Testis (tissue), 3 donors: ENCODE results near the gene SDK1. TPM values are rescaled to one million over a fixed set of nuclear protein-coding genes. Genes with fewer than 3 reads are reported as not detected.

Experiments
- DNase-seq: peaks from one replicate; pipeline ENCODE4 v3.0.0-alpha.2; 2019
- H3K27ac ChIP-seq, 2 donors: fragments of 200-600 bp; sonication (generic); one replicate each; pipeline ENCODE4 v1.5.1; 2019
- H3K27me3 ChIP-seq: fragments of 200-600 bp; sonication (generic); one replicate; pipeline ENCODE4 v1.5.1; 2019
- H3K36me3 ChIP-seq: fragments of 200-600 bp; sonication (generic); one replicate; pipeline ENCODE4 v1.5.1; 2017; ENCODE audit warnings: low read depth; ENCODE audit errors: missing control alignments
- H3K4me1 ChIP-seq: fragments of 200-600 bp; sonication (generic); one replicate; pipeline ENCODE4 v1.5.1; 2019
- H3K4me3 ChIP-seq, 2 donors: fragments of 200-600 bp; sonication (generic); one replicate each; pipeline ENCODE4 v1.5.1; 2017 to 2019
- H3K9me3 ChIP-seq: fragments of 200-600 bp; sonication (generic); one replicate; pipeline ENCODE4 v1.5.1; 2017
- CTCF ChIP-seq, 3 experiments: fragments of 450-650 bp in 2 of 3; fragments of 200-600 bp in 1 of 3; sonication (generic) in 1 of 3; IDR thresholded peaks; one replicate each; pipeline ENCODE4 v1.5.1; 2016 to 2019; ENCODE audit warnings: antibody characterized with exemption in 3 of 3, mild to moderate bottlenecking in 2 of 3, moderate library complexity in 1 of 3
- POLR2A ChIP-seq: fragments of 450-650 bp; IDR thresholded peaks from one replicate; pipeline ENCODE4 v1.6.1; 2017; ENCODE audit warnings: antibody characterized with exemption, mild to moderate bottlenecking, moderate library complexity
- WGBS, 2 donors: methylation state at CpG; one replicate each; pipeline ENCODE4 v1.1.5; 2018; 5-methylcytosine and 5-hydroxymethylcytosine counted together
- intact Hi-C: fragments of 100-400 bp; cut with DNase I; formaldehyde crosslinking; loops from one replicate; pipeline ENCODE4 v1.15.1; 2023; ENCODE audit warnings: low total_unique reads
- polyA plus RNA-seq: library from polyadenylated mRNA; stranded (reverse); fragments of 350-450 nt; fragmentation: Illumina TruSeq; extraction: RNeasy Lipid Tissue Mini Kit (QIAGEN cat#74804); gene quantifications from one replicate; pipeline ENCODE4 v1.2.3, GENCODE V29; 2014; ENCODE audit warnings: low read depth, low replicate concordance; ENCODE audit not compliant: insufficient read depth
- total RNA-seq, 2 donors: library from RNA; depleted of rRNA; stranded (reverse); fragments of >200 nt; gene quantifications; one replicate each; pipeline ENCODE4 v1.2.3, GENCODE V29; 2016

Gene SDK1
- total and polyA plus RNA-seq, 3 donors from 2014 or later: 20.0 to 36.2 (median 24.9) TPM

GRCh38 chr7:4080954-4081353 lies 779.9 kb downstream of the SDK1 start:
- DNase-seq: no peak

GRCh38 chr7:4083513-4083912 lies 782.5 kb downstream of the SDK1 start:
- intact Hi-C loops: no loop called here
- Histone ChIP-seq H3K27ac (no peak overlapping the region), H3K4me1 (no peaks in the 10 kb centered on the region), H3K4me3 (no peak overlapping the region), H3K9me3 (no peaks in the 10 kb centered on the region), H3K36me3 (no peaks in the 10 kb centered on the region), H3K27me3 (no peaks in the 10 kb centered on the region)
- 88 to 95% methylated on average over 1 of the region's 1 CpG for WGBS, 2 donors
- DNase-seq: no peak
- TF ChIP-seq CTCF (IDR thresholded peaks at IDR 0.05): no peak
- no peak for TF ChIP-seq POLR2A

More at GRCh38 chr7:4080954-4081353, 779.9 kb downstream of the SDK1 start:
- no peaks in the 10 kb centered on the region for H3K4me1 ChIP-seq
- H3K4me3 ChIP-seq: no peak overlapping the region
- no peak overlapping the region for H3K27ac ChIP-seq
- no peaks in the 10 kb centered on the region for H3K9me3 ChIP-seq
- intact Hi-C loops: no loop called here
- WGBS, 2 donors: 91 to 92% methylated on average over 11 to 13 of the region's 13 CpGs
- TF ChIP-seq CTCF (IDR thresholded peaks at IDR 0.05): no peak
- no peak for TF ChIP-seq POLR2A
- no peaks in the 10 kb centered on the region for H3K36me3 ChIP-seq
- H3K27me3 ChIP-seq: no peaks in the 10 kb centered on the region

- no peak overlapping the region for H3K27ac ChIP-seq
- H3K36me3 ChIP-seq: no peaks in the 10 kb centered on the region
- no peaks in the 10 kb centered on the region for H3K4me1 ChIP-seq
- no peak for TF ChIP-seq CTCF (IDR thresholded peaks at IDR 0.05)
- no peak for TF ChIP-seq POLR2A
- no peak overlapping the region for H3K4me3 ChIP-seq
- H3K9me3 ChIP-seq: no peaks in the 10 kb centered on the region
- no peaks in the 10 kb centered on the region for H3K27me3 ChIP-seq
- WGBS, 2 donors: 90 to 92% methylated on average over 6 of the region's 6 CpGs
- DNase-seq: no peak
- intact Hi-C loops: no loop called here
Measured at GRCh38 chr7:4084271-4084670, 783.2 kb downstream of the SDK1 start.

GRCh38 chr7:4085937-4086691 lies 785.1 kb downstream of the SDK1 start:
- H3K27ac ChIP-seq: no peak overlapping the region
- no peak overlapping the region for H3K4me3 ChIP-seq
- H3K36me3 ChIP-seq: no peaks in the 10 kb centered on the region
- no peaks in the 10 kb centered on the region for H3K4me1 ChIP-seq
- DNase-seq: no peak
- H3K27me3 ChIP-seq: no peaks in the 10 kb centered on the region
- TF ChIP-seq CTCF (IDR thresholded peaks at IDR 0.05): no peak
- TF ChIP-seq POLR2A: no peak
- no peaks in the 10 kb centered on the region for H3K9me3 ChIP-seq
- 90 to 91% methylated on average over 9 to 12 of the region's 12 CpGs for whole genome bisulfite sequencing, 2 donors
- intact Hi-C loops: no loop called here

- TF ChIP-seq CTCF (IDR thresholded peaks at IDR 0.05) (no peak), POLR2A (no peak)
- no peaks in the 10 kb centered on the region for H3K4me1 ChIP-seq
- no peaks in the 10 kb centered on the region for H3K9me3 ChIP-seq
- 85 to 100% methylated on average over 1 of the region's 1 CpG for WGBS, 2 donors
- no peaks in the 10 kb centered on the region for H3K27me3 ChIP-seq
- H3K27ac ChIP-seq: no peak overlapping the region
- intact Hi-C loops: no loop called here
- no peaks in the 10 kb centered on the region for H3K36me3 ChIP-seq
- no peak for DNase-seq
- H3K4me3 ChIP-seq: no peak overlapping the region
Measured at GRCh38 chr7:4086723-4087122, 785.7 kb downstream of the SDK1 start.
